GM11168 (cell line): ENCODE results near the gene CNTFR.
"Not testable (repeated sequence)": the region's sequence is repeated elsewhere in the genome, so short reads cannot be mapped to it uniquely, and the experiment has no call there.

ENCODE experiments used
- in situ Hi-C: fragments of 300-500 bp; cut with MboI; formaldehyde crosslinking; loops from one replicate; pipeline ENCODE4 v1.12.0; 2022; ENCODE audit warnings: low sequenced_read_pairs; ENCODE audit not compliant: unreplicated experiment

CNTFR gene

GRCh38 chr9:34544035-34544434 lies 45.5 kb downstream of the CNTFR start:
- in situ Hi-C loops, result no loop called here

GRCh38 chr9:34541540-34541939 lies 48.0 kb downstream of the CNTFR start:
- in situ Hi-C loops, result no loop called here

- in situ Hi-C loops, result no loop called here
Measured at GRCh38 chr9:34540827-34541226, 48.7 kb downstream of the CNTFR start.

- in situ Hi-C loops, result no loop called here
Measured at GRCh38 chr9:34536685-34537084, 52.8 kb downstream of the CNTFR start.

GRCh38 chr9:34532041-34532440 lies 57.5 kb downstream of the CNTFR start:
- in situ Hi-C loops, result not testable (repeated sequence)

- in situ Hi-C loops, result no loop called here
Measured at GRCh38 chr9:34526026-34526425, 63.5 kb downstream of the CNTFR start.

- in situ Hi-C loops, result no loop called here
Measured at GRCh38 chr9:34524349-34524748, 65.2 kb downstream of the CNTFR start.

- in situ Hi-C loops, result no loop called here
Measured at GRCh38 chr9:34522971-34523797, 66.3 kb downstream of the CNTFR start, which contains the start of gene ENHO. Gene ENHO (minus strand): TSS chr9:34522990. CDS start chr9:34521695, 1,295 bp downstream.

GRCh38 chr9:34522091-34522887 lies 67.2 kb downstream of the CNTFR start:
- in situ Hi-C loops, result no loop called here

GRCh38 chr9:34521406-34522045 lies 68.0 kb downstream of the CNTFR start:
- in situ Hi-C loops, result no loop called here

- in situ Hi-C loops, result no loop called here
Measured at GRCh38 chr9:34520505-34521385, 68.8 kb downstream of the CNTFR start.

GRCh38 chr9:34520096-34520495 lies 69.4 kb downstream of the CNTFR start:
- in situ Hi-C loops, result no loop called here

GRCh38 chr9:34519321-34520020 lies 70.1 kb downstream of the CNTFR start:
- in situ Hi-C loops, result loop anchor here (5.0 kb wide), 1 partner anchor 82 kb away; no protein-coding TSS in a partner anchor

GRCh38 chr9:34518896-34519295 lies 70.6 kb downstream of the CNTFR start:
- in situ Hi-C loops, result loop anchor here (5.0 kb wide), 1 partner anchor 82 kb away; no protein-coding TSS in a partner anchor

- in situ Hi-C loops, result loop anchor here (5.0 kb wide), 1 partner anchor 81 kb away; no protein-coding TSS in a partner anchor
Measured at GRCh38 chr9:34518110-34518616, 71.4 kb downstream of the CNTFR start.

- in situ Hi-C loops, result loop anchor here (5.0 kb wide), 1 partner anchor 80 kb away; no protein-coding TSS in a partner anchor
Measured at GRCh38 chr9:34517185-34517584, 72.3 kb downstream of the CNTFR start.

GRCh38 chr9:34515959-34516358 lies 73.6 kb downstream of the CNTFR start:
- in situ Hi-C loops, result loop anchor here (5.0 kb wide), 1 partner anchor 79 kb away; no protein-coding TSS in a partner anchor

- in situ Hi-C loops, result loop anchor here (5.0 kb wide), 1 partner anchor 78 kb away; no protein-coding TSS in a partner anchor
Measured at GRCh38 chr9:34514816-34515215, 74.7 kb downstream of the CNTFR start.

GRCh38 chr9:34514401-34514800 lies 75.1 kb downstream of the CNTFR start:
- in situ Hi-C loops, result no loop called here
